ENCODE results near the gene TAPBP. TPM values are rescaled to one million over a fixed set of nuclear protein-coding genes. Genes with fewer than 3 reads are reported as not detected.
A peak's percentile ranks its signal among the peaks of the same experiment; 100 is the strongest.

TAPBP gene
- total and polyA plus RNA-seq, 2 donors from 2014 or later: 53.5 to 217 TPM

DNA sequence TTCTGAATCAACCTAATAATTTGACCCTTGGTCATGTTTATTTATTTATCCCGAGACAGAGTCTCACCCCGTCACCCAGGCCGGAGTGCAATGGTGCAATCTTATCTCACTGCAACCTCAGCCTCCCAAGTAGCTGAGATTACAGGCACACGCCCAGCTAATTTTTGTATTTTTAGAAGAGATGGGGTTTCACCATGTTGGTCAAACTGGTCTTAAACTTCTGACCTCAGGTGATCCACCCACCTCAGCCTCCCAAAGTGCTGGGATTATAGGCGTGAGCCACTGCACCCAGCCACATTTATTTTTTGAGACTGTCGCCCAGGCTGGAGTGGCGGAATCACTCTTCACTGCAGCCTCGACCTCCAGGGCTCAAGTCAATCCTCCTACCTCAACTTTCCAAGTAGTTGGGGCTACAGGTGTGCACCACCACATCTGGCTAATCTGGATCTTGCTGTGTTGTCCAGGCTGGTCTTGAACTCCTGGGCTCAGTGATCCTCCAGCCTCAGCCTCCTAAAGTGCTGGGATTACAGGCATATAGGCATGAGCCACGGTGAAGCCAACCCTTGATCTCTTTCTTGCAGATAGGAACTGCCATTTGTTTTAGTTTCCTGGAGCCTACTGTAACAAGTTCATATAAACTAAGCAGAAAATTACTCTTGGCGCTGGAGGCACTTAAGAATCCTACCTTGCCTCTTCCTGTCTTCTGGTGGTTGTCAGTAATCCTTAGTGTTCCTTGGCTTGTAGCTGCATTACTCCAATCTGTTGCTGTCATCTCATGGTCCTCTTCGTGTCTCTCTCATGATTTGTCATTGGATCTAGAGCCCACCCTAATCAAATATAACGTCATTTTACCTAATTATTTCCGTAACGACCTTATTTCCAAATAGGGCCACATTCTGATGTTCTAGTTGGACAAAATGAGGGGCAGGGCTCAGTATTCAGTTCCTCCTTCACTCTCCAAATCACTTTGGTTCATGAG lies 39.7 kb downstream of the TAPBP start:
- peaks cover 6 to 20% (median 13%) of the 10 kb centered on the region in 3 donors for H3K36me3 ChIP-seq (ENCODE audit: control insufficient read depth in 2 of 3, insufficient read depth in 3 of 3, low read length in 3 of 3)
- H3K9ac ChIP-seq (ENCODE audit: low read length in 3 of 3): no peak overlapping the region
- no peak overlapping the region for H3K27ac ChIP-seq (ENCODE audit: low read depth in 2 of 2, low read length in 2 of 2)
- no peaks in the 10 kb centered on the region for H3K9me3 ChIP-seq (ENCODE audit: control insufficient read depth in 2 of 3, insufficient read depth in 1 of 3, low read length in 3 of 3)
- FAIRE-seq: no peak
- H3K27me3 ChIP-seq (ENCODE audit: control insufficient read depth, insufficient read depth, low read length): no peaks in the 10 kb centered on the region
- H3K4me1 ChIP-seq (ENCODE audit: control insufficient read depth in 2 of 3, insufficient read depth in 2 of 3, low read depth in 1 of 3, low read length in 3 of 3): peaks cover 6 to 35% (median 16%) of the 10 kb centered on the region in 3 donors
- no peak for DNase-seq
- no peak for TF ChIP-seq CTCF (IDR thresholded peaks at IDR 0.05; ENCODE audit: borderline replicate concordance, extremely low read depth, insufficient read depth)
- no peak overlapping the region for H3K4me3 ChIP-seq (ENCODE audit: low read length in 3 of 3)
- intact Hi-C loops (cut with DNase I): no loop called here

- Histone ChIP-seq H3K4me3 (ENCODE audit: low read length in 3 of 3) (peak overlapping the region in 2 of 3 donors; percentile 93 to 94), H3K4me1 (ENCODE audit: control insufficient read depth in 2 of 3, insufficient read depth in 2 of 3, low read depth in 1 of 3, low read length in 3 of 3) (peaks cover 6 to 35% (median 16%) of the 10 kb centered on the region in 3 donors), H3K9ac (ENCODE audit: low read length in 3 of 3) (peak overlapping the region in 1 of 3 donors; percentile 89), H3K27ac (ENCODE audit: low read depth in 2 of 2, low read length in 2 of 2) (no peak overlapping the region), H3K36me3 (ENCODE audit: control insufficient read depth in 2 of 3, insufficient read depth in 3 of 3, low read length in 3 of 3) (peaks cover 9 to 29% (median 13%) of the 10 kb centered on the region in 3 donors), H3K9me3 (ENCODE audit: control insufficient read depth in 2 of 3, insufficient read depth in 1 of 3, low read length in 3 of 3) (no peaks in the 10 kb centered on the region), H3K27me3 (ENCODE audit: control insufficient read depth, insufficient read depth, low read length) (no peaks in the 10 kb centered on the region)
- TF ChIP-seq CTCF (IDR thresholded peaks at IDR 0.05; ENCODE audit: borderline replicate concordance, extremely low read depth, insufficient read depth): no peak
- DNase-seq (no peak), FAIRE-seq (no peak)
- intact Hi-C loops (cut with DNase I): no loop called here
These were observed 40.6 kb downstream of the TAPBP start for GRCh38 chr6:33273129-33273923.

DNA sequence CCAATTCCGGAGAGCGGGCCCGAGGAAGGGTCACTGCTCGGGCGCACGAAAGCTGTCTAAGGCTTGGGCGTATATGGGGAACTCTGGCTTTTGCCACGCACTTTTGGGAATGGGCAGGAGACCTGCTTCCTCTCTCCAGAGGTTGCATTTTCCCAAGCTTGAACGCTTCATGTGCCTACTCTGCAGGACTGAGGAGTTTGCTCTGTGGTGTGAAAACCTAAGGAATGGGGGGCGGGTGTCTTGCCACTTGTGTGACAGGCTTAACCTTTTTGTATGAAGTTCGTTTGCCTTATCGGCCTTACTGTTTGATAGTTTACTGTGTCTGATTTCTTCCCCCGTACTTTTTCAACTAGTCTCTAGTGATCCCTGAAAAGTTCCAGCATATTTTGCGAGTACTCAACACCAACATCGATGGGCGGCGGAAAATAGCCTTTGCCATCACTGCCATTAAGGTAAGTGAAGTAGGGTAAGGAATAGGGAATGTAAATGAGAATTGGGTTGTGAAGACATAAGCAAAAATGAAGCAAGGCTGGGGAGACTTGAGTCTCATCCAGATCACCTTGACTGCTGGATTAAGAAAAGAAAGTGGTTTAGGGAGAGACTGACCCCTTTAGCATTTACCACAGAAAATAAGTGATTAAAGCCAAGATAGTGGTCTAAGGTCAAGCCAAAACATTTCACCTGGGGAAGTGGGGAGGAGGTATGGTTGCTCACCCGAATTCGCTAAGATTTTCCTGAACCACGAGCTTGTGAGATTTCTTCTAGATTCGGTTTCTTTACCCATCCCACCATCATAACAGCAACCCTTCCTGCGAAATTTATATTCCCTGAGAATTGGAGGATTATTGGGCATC lies 41.4 kb downstream of the TAPBP start:
- Histone ChIP-seq H3K27me3 (ENCODE audit: control insufficient read depth, insufficient read depth, low read length) (no peaks in the 10 kb centered on the region), H3K4me1 (ENCODE audit: control insufficient read depth in 2 of 3, insufficient read depth in 2 of 3, low read depth in 1 of 3, low read length in 3 of 3) (peaks cover 6 to 31% (median 16%) of the 10 kb centered on the region in 3 donors), H3K27ac (ENCODE audit: low read depth in 2 of 2, low read length in 2 of 2) (peak overlapping the region; percentile 39 to 93), H3K9me3 (ENCODE audit: control insufficient read depth in 2 of 3, insufficient read depth in 1 of 3, low read length in 3 of 3) (no peaks in the 10 kb centered on the region), H3K9ac (ENCODE audit: low read length in 3 of 3) (peak overlapping the region; percentile 61 to 95 (median 89)), H3K36me3 (ENCODE audit: control insufficient read depth in 2 of 3, insufficient read depth in 3 of 3, low read length in 3 of 3) (peaks cover 13 to 37% (median 20%) of the 10 kb centered on the region in 3 donors), H3K4me3 (ENCODE audit: low read length in 3 of 3) (peak overlapping the region; percentile 84 to 94 (median 93))
- FAIRE-seq (no peak), DNase-seq (no peak)
- no peak for TF ChIP-seq CTCF (IDR thresholded peaks at IDR 0.05; ENCODE audit: borderline replicate concordance, extremely low read depth, insufficient read depth)
- intact Hi-C loops (cut with DNase I): no loop called here
